Measurements from ENCODE around the gene SERPINC1. TPM values are rescaled to one million over a fixed set of nuclear protein-coding genes. Genes with fewer than 3 reads are reported as not detected.

SERPINC1 gene
- total and polyA plus RNA-seq, 9 of the 15 experiments (the other 6 are each of a cell fraction or from before 2014, with no cell fraction given): 0.07 to 1.2 (median 0.50) TPM

DNA sequence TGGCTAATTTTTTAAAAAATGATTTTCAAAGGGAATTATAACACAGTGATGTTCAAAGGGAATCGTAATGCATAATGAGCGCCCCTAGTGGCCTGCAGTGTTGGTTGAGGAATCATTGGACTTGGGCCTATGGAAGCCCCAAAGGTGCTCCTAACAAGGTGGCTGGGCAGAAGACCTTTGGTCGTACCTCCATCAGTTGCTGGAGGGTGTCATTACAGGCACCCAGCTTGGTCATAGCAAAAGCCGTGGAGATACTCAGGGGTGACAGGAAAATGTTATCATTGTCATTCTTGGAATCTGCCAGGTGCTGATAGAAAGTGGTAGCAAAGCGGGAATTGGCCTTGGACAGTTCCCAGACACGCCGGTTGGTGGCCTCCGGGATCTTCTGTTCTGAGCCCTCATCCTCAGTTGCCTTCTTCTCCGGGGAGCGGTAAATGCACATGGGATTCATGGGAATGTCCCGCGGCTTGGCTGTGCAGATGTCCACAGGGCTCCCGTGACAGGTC is 2.7 kb downstream of the SERPINC1 start (continued):
- TF ChIP-seq TEAD4 (IDR thresholded peaks at IDR 0.05; ENCODE audit: low read length): peak; percentile 31; the same call in 1 of the 2 replicates
- no peak for TF ChIP-seq TEAD4 (CRISPR knock-in tag; IDR thresholded peaks at IDR 0.05; ENCODE audit: borderline replicate concordance)
- TF ChIP-seq, protein P1, sequence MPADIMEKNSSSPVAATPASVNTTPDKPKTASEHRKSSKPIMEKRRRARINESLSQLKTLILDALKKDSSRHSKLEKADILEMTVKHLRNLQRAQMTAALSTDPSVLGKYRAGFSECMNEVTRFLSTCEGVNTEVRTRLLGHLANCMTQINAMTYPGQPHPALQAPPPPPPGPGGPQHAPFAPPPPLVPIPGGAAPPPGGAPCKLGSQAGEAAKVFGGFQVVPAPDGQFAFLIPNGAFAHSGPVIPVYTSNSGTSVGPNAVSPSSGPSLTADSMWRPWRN (IDR thresholded peaks at IDR 0.05; ENCODE audit: low read depth): no peak
- TF ChIP-seq ZNF668 (CRISPR knock-in tag; IDR thresholded peaks at IDR 0.05): no peak
- TF ChIP-seq ZNF696 (CRISPR knock-in tag; conservative IDR thresholded peaks at IDR 0.05): no peak
- TF ChIP-seq CBX3 (IDR thresholded peaks at IDR 0.05; ENCODE audit: borderline replicate concordance in 1 of 2, low read length in 2 of 2): peak in 1 of 2 experiments; percentile 15; a peak in 1 of 3 replicates
- TF ChIP-seq, protein P2, sequence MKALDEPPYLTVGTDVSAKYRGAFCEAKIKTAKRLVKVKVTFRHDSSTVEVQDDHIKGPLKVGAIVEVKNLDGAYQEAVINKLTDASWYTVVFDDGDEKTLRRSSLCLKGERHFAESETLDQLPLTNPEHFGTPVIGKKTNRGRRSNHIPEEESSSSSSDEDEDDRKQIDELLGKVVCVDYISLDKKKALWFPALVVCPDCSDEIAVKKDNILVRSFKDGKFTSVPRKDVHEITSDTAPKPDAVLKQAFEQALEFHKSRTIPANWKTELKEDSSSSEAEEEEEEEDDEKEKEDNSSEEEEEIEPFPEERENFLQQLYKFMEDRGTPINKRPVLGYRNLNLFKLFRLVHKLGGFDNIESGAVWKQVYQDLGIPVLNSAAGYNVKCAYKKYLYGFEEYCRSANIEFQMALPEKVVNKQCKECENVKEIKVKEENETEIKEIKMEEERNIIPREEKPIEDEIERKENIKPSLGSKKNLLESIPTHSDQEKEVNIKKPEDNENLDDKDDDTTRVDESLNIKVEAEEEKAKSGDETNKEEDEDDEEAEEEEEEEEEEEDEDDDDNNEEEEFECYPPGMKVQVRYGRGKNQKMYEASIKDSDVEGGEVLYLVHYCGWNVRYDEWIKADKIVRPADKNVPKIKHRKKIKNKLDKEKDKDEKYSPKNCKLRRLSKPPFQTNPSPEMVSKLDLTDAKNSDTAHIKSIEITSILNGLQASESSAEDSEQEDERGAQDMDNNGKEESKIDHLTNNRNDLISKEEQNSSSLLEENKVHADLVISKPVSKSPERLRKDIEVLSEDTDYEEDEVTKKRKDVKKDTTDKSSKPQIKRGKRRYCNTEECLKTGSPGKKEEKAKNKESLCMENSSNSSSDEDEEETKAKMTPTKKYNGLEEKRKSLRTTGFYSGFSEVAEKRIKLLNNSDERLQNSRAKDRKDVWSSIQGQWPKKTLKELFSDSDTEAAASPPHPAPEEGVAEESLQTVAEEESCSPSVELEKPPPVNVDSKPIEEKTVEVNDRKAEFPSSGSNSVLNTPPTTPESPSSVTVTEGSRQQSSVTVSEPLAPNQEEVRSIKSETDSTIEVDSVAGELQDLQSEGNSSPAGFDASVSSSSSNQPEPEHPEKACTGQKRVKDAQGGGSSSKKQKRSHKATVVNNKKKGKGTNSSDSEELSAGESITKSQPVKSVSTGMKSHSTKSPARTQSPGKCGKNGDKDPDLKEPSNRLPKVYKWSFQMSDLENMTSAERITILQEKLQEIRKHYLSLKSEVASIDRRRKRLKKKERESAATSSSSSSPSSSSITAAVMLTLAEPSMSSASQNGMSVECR (CRISPR knock-in tag; IDR thresholded peaks at IDR 0.05): no peak
- TF ChIP-seq, protein P3, sequence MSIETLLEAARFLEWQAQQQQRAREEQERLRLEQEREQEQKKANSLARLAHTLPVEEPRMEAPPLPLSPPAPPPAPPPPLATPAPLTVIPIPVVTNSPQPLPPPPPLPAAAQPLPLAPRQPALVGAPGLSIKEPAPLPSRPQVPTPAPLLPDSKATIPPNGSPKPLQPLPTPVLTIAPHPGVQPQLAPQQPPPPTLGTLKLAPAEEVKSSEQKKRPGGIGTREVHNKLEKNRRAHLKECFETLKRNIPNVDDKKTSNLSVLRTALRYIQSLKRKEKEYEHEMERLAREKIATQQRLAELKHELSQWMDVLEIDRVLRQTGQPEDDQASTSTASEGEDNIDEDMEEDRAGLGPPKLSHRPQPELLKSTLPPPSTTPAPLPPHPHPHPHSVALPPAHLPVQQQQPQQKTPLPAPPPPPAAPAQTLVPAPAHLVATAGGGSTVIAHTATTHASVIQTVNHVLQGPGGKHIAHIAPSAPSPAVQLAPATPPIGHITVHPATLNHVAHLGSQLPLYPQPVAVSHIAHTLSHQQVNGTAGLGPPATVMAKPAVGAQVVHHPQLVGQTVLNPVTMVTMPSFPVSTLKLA (conservative IDR thresholded peaks at IDR 0.05): 0 out of 4 replicates have a peak, but pooled peaks of 1 of the 2 experiments have one; percentile 20
- TF ChIP-seq MCM7 (IDR thresholded peaks at IDR 0.05): no peak
- no peak for TF ChIP-seq ZNF707 (CRISPR knock-in tag; conservative IDR thresholded peaks at IDR 0.05)
- TF ChIP-seq MIER1 (IDR thresholded peaks at IDR 0.05; ENCODE audit: low read depth): 0 out of 2 replicates have a peak, but pooled peaks have one; percentile 42
- no peak for TF ChIP-seq CBFA2T2 (conservative IDR thresholded peaks at IDR 0.05)
- TF ChIP-seq, protein P4, sequence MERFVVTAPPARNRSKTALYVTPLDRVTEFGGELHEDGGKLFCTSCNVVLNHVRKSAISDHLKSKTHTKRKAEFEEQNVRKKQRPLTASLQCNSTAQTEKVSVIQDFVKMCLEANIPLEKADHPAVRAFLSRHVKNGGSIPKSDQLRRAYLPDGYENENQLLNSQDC (CRISPR knock-in tag; IDR thresholded peaks at IDR 0.05): no peak
- TF ChIP-seq, protein P5, sequence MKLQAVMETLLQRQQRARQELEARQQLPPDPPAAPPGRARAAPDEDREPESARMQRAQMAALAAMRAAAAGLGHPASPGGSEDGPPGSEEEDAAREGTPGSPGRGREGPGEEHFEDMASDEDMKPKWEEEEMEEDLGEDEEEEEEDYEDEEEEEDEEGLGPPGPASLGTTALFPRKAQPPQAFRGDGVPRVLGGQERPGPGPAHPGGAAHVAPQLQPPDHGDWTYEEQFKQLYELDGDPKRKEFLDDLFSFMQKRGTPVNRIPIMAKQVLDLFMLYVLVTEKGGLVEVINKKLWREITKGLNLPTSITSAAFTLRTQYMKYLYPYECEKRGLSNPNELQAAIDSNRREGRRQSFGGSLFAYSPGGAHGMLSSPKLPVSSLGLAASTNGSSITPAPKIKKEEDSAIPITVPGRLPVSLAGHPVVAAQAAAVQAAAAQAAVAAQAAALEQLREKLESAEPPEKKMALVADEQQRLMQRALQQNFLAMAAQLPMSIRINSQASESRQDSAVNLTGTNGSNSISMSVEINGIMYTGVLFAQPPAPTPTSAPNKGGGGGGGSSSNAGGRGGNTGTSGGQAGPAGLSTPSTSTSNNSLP (IDR thresholded peaks at IDR 0.05; ENCODE audit: borderline replicate concordance, low read depth, low read length): peak; percentile 70; the same call in 1 of the 2 replicates
- TF ChIP-seq RBM15 (IDR thresholded peaks at IDR 0.05; ENCODE audit: insufficient read depth, low read length): no peak
- TF ChIP-seq CBFB (CRISPR knock-in tag; IDR thresholded peaks at IDR 0.05): no peak
- no peak for TF ChIP-seq ZNF146 (CRISPR knock-in tag; IDR thresholded peaks at IDR 0.05; ENCODE audit: unreplicated experiment)
- TF ChIP-seq, protein P6, sequence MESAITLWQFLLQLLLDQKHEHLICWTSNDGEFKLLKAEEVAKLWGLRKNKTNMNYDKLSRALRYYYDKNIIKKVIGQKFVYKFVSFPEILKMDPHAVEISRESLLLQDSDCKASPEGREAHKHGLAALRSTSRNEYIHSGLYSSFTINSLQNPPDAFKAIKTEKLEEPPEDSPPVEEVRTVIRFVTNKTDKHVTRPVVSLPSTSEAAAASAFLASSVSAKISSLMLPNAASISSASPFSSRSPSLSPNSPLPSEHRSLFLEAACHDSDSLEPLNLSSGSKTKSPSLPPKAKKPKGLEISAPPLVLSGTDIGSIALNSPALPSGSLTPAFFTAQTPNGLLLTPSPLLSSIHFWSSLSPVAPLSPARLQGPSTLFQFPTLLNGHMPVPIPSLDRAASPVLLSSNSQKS (CRISPR knock-in tag; IDR thresholded peaks at IDR 0.05): no peak
- peak; percentile 38; the same call in 1 of the 2 replicates for TF ChIP-seq CC2D1A (IDR thresholded peaks at IDR 0.05)

All from K562 (cell line).